HepG2 (cell line): Measurements from ENCODE around the gene CDC42EP4. TPM values are rescaled to one million over a fixed set of nuclear protein-coding genes. Genes with fewer than 3 reads are reported as not detected.

Experiments
- ATAC-seq: fragments of 200-7000 bp; cut with Tn5 transposase; 3 replicates; pipeline ENCODE4 v1.9.1; 2020; ENCODE audit warnings: mild to moderate bottlenecking, moderate library complexity
- BruUV-seq: library from RNA; stranded (reverse); fragments of 400-500 nt; replicated peaks from 2 replicates; lab custom pipeline; 2021; lab: Mats Ljungman, UMichigan
- CTCF ChIA-PET: fragments of 300-600 bp; formaldehyde crosslinking; extraction: SDS; loops from one replicate; lab custom pipeline; 2021; ENCODE audit warnings: low total read pairs, inconsistent platforms, low intra/inter-chr PET ratio; lab: Yijun Ruan, JAX
- POLR2A ChIA-PET: fragments of 350-600 bp; sonication (Branson Sonifier 250); formaldehyde crosslinking; loops from one replicate; lab custom pipeline; 2020; ENCODE audit warnings: antibody characterized with exemption, inconsistent platforms; lab: Yijun Ruan, JAX
- DNase-seq: peaks from one replicate; pipeline ENCODE4 v3.0.0-alpha.2; 2015; ENCODE audit warnings: low spot score
- FAIRE-seq: peaks from 3 replicates; lab custom pipeline; 2011; peaks lifted over from hg19 to GRCh38; lab: Jason Lieb, UNC
- H2AFZ ChIP-seq: one replicate; pipeline ENCODE4 v1.6.1; 2011; ENCODE audit warnings: low read length, inconsistent platforms
- H3K27ac ChIP-seq: fragments of 300-600 bp; 3 replicates; pipeline ENCODE4 v1.8.0; 2011; ENCODE audit warnings: mixed run types, mild to moderate bottlenecking, mixed read lengths, low read length, inconsistent platforms; ENCODE audit not compliant: insufficient read depth; ENCODE audit errors: extremely low read length
- H3K27me3 ChIP-seq, 2 experiments: fragments of 200-600 bp in 1 of 2; 2 replicates in 1 of 2; 3 replicates in 1 of 2; pipeline versions ENCODE4 v1.6.0 to v1.8.0; 2011; ENCODE audit warnings: low read length in 2 of 2, mild to moderate bottlenecking in 2 of 2, moderate library complexity in 2 of 2, inconsistent platforms in 1 of 2; ENCODE audit not compliant: insufficient read depth in 2 of 2, control insufficient read depth in 1 of 2
- H3K36me3 ChIP-seq, 2 experiments: fragments of 200-600 bp in 1 of 2; replicated peaks in 1 of 2; 2 replicates in 1 of 2; 3 replicates in 1 of 2; pipeline versions ENCODE4 v1.5.1 to v1.8.0; 2011; ENCODE audit warnings: low read length in 2 of 2, inconsistent platforms in 1 of 2; ENCODE audit not compliant: insufficient read depth in 2 of 2, control insufficient read depth in 1 of 2
- H3K4me1 ChIP-seq: 2 replicates; pipeline ENCODE4 v1.5.1; 2012; ENCODE audit warnings: low read length, inconsistent platforms; ENCODE audit not compliant: insufficient read depth
- H3K4me2 ChIP-seq: 2 replicates; pipeline ENCODE4 v1.6.0; 2011; ENCODE audit warnings: low read depth, low read length, inconsistent platforms
- H3K4me3 ChIP-seq, 3 experiments: fragments of 200-600 bp in 1 of 3; sonication (generic), shearing (Covaris generic) in 1 of 3; replicated peaks in 1 of 3; 2 replicates each; pipeline ENCODE4 v1.5.1; 2011 to 2016; ENCODE audit warnings: low read length in 3 of 3, inconsistent platforms in 2 of 3, low read depth in 2 of 3, mild to moderate bottlenecking in 2 of 3, control low read depth in 1 of 3, mixed read lengths in 1 of 3; ENCODE audit not compliant: insufficient read depth in 1 of 3
- H3K79me2 ChIP-seq: one replicate; pipeline ENCODE4 v1.6.1; 2011; ENCODE audit warnings: low read length, inconsistent platforms; ENCODE audit not compliant: insufficient read depth
- H3K9ac ChIP-seq: 2 replicates; pipeline ENCODE4 v1.6.0; 2011; ENCODE audit warnings: mild to moderate bottlenecking, low read depth, low read length, inconsistent platforms; ENCODE audit not compliant: insufficient read depth
- H3K9me3 ChIP-seq: 2 replicates; pipeline ENCODE4 v1.5.1; 2012; ENCODE audit warnings: mild to moderate bottlenecking, low read length
- H4K20me1 ChIP-seq: 2 replicates; pipeline ENCODE4 v1.6.0; 2011; ENCODE audit warnings: inconsistent platforms, mild to moderate bottlenecking, low read length, moderate library complexity; ENCODE audit not compliant: insufficient read depth
- CHD4 ChIP-seq: fragments of 200-600 bp; sonication (generic); IDR thresholded peaks from 2 replicates; pipeline ENCODE4 v1.7.0; 2017; ENCODE audit warnings: mild to moderate bottlenecking, low read length, borderline replicate concordance
- HES4 ChIP-seq: sonication (generic); formaldehyde crosslinking; IDR thresholded peaks from 2 replicates; pipeline ENCODE4 v1.9.0; 2021; ENCODE audit warnings: mild to moderate bottlenecking, missing genetic modification reagents, borderline replicate concordance
- KDM1A ChIP-seq: IDR thresholded peaks from 2 replicates; pipeline ENCODE4 v1.6.1; 2016; ENCODE audit warnings: missing compliant biosample characterization
- NR2F1 ChIP-seq, 2 experiments: fragments of 450-650 bp in 1 of 2; formaldehyde crosslinking in 1 of 2; IDR thresholded peaks; 2 replicates each; pipeline versions ENCODE4 v1.5.0 to v1.6.1; 2016 to 2020; ENCODE audit warnings: mild to moderate bottlenecking in 1 of 2, missing compliant biosample characterization in 1 of 2, missing genetic modification reagents in 1 of 2, moderate library complexity in 1 of 2
- PRMT3 ChIP-seq: sonication (generic); formaldehyde crosslinking; IDR thresholded peaks from 2 replicates; pipeline ENCODE4 v1.8.1; 2022; ENCODE audit warnings: low read depth, mild to moderate bottlenecking, moderate library complexity, missing genetic modification reagents, borderline replicate concordance
- SKI ChIP-seq: fragments of 450-650 bp; IDR thresholded peaks from one replicate; pipeline ENCODE4 v1.6.1; 2018; ENCODE audit warnings: mild to moderate bottlenecking; ENCODE audit not compliant: partially characterized antibody
- SP5 ChIP-seq: IDR thresholded peaks from 2 replicates; pipeline ENCODE4 v1.6.1; 2016; ENCODE audit warnings: low read depth, borderline replicate concordance
- SSRP1 ChIP-seq: IDR thresholded peaks from 2 replicates; pipeline ENCODE4 v1.6.1; 2016; ENCODE audit warnings: control low read depth
- ZMYM3 ChIP-seq: sonication (generic); formaldehyde crosslinking; IDR thresholded peaks from 2 replicates; pipeline ENCODE4 v1.5.1; 2020; ENCODE audit warnings: mild to moderate bottlenecking, missing genetic modification reagents
- ZNF570 ChIP-seq: sonication (generic); formaldehyde crosslinking; IDR thresholded peaks from 2 replicates; pipeline ENCODE4 v1.4.0; 2020; ENCODE audit warnings: mild to moderate bottlenecking, missing genetic modification reagents, borderline replicate concordance
- ZNF629 ChIP-seq: sonication (generic); formaldehyde crosslinking; conservative IDR thresholded peaks from 2 replicates; pipeline ENCODE4 v1.5.0; 2020; ENCODE audit warnings: missing genetic modification reagents
- WGBS: methylation state at CpG from one replicate; pipeline ENCODE4 v1.1.6; 2017; ENCODE audit warnings: low lambda C conversion rate; 5-methylcytosine and 5-hydroxymethylcytosine counted together
- in situ Hi-C: cut with HindIII; loops from 2 replicates; pipeline ENCODE4 v1.10.0; 2017; ENCODE audit warnings: low pct_unique_long_range_greater_than_20kb; ENCODE audit not compliant: extremely low pct_ligation_motif_present
- intact Hi-C: fragments of 100-400 bp; cut with micrococcal nuclease; formaldehyde crosslinking; loops from one replicate; pipeline ENCODE4 v1.10.0; 2022; ENCODE audit not compliant: unreplicated experiment
- polyA plus RNA-seq, 8 experiments: library from polyadenylated mRNA; depleted of rRNA in 3 of 8; stranded (reverse) in 7 of 8; unstranded in 1 of 8; fragments of >200 nt; fragmentation: Illumina TruSeq in 4 of 8; extraction: Trizol in 4 of 8; gene quantifications; 2 replicates each; pipeline versions ENCODE4 v1.2.1 to v1.2.3, GENCODE V29; 2011 to 2016; ENCODE audit warnings: low read depth in 4 of 8, missing spikeins in 1 of 8, mixed read lengths in 1 of 8; ENCODE audit not compliant: insufficient read depth in 1 of 8
- total RNA-seq, 5 experiments: library from RNA; depleted of rRNA; stranded (reverse); fragments of >200 nt; fragmentation: Illumina TruSeq; extraction: Trizol; gene quantifications; 2 replicates each; pipeline ENCODE4 v1.2.3, GENCODE V29; 2016; ENCODE audit warnings: low read depth in 1 of 5

The CDC42EP4 gene
- total and polyA plus RNA-seq, 2 of the 13 experiments (the other 11 are each of a cell fraction or from before 2014, with no cell fraction given): 19.0 to 54.0 TPM

DNA sequence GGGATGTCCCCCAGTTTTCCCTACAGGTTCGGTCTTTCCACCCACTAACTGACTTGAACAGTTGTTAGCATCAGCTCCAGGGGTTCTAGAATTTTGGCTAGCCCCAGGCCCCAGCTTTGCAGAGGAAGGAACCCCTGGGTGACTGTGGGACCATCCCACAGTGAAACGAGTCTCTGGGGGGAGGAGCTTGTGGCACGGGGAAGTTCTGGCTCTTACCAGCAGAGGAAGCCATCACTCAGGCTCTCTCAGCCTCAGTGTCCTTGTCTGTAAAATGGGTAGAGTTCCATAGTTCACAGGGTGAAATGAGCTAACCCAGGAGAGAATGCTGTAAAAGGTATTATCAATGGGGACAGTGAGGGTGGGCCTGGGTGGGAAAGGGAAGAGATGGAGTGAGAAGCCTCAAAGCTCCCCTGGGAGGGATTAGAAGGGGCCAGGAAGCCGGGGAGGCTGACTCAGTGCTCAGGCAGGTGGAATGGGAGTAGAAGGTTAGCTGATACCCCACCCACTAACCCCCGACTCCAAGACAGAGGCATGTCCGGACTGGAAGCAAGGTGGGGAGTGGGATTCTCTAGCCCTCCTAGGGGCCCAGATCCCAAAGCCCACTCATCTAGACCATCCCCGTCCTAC lies 30.9 kb upstream of the CDC42EP4 start:
- ChIA-PET CTCF (no interaction called here), POLR2A (interaction anchor here (1.4 kb wide), 1 partner anchor 12 kb away, joined by 5 read pairs; no protein-coding TSS in a partner anchor)
- no peaks in the 10 kb centered on the region for H3K36me3 ChIP-seq
- H3K4me3 ChIP-seq: no peak overlapping the region
- no TSS peak for BruUV-seq
- H3K79me2 ChIP-seq: no peaks in the 10 kb centered on the region
- FAIRE-seq (no peak), DNase-seq (no peak), ATAC-seq (no peak)
- intact Hi-C loops (no loop called here), in situ Hi-C loops (no loop called here)
- no peaks in the 10 kb centered on the region for H4K20me1 ChIP-seq
- no peak overlapping the region for H3K9ac ChIP-seq
- H3K27ac ChIP-seq: no peak overlapping the region
- peaks cover 16 to 76% of the 10 kb centered on the region in 2 experiments for H3K27me3 ChIP-seq
- peaks cover 42% of the 10 kb centered on the region for H3K4me1 ChIP-seq
- TF ChIP-seq HES4: no peak
- TF ChIP-seq ZNF570 (CRISPR knock-in tag): no peak
- peak; percentile 70; the same call in 1 of the 2 replicates for TF ChIP-seq KDM1A (CRISPR knock-in tag)
- no peak for TF ChIP-seq PRMT3 (CRISPR knock-in tag)
- peak; percentile 94 for TF ChIP-seq ZNF629 (CRISPR knock-in tag)
- TF ChIP-seq NR2F1 (CRISPR knock-in tag; IDR thresholded peaks at IDR 0.05): no peak
- no peak for TF ChIP-seq SKI
- no peak for TF ChIP-seq SP5
- TF ChIP-seq CHD4: peak; percentile 72
- TF ChIP-seq ZMYM3 (CRISPR knock-in tag): peak; percentile 58; the same call in 1 of the 2 replicates
- no peak for TF ChIP-seq SSRP1 (CRISPR knock-in tag)
- 10% methylated on average over 5 of the region's 7 CpGs for WGBS
- H3K9me3 ChIP-seq: no peaks in the 10 kb centered on the region
- H2AFZ ChIP-seq: no peak overlapping the region
- H3K4me2 ChIP-seq: no peak overlapping the region
